ENCODE data around the gene NFKBIE. TPM values are rescaled to one million over a fixed set of nuclear protein-coding genes. Genes with fewer than 3 reads are reported as not detected.

Gene NFKBIE
- total and polyA plus RNA-seq, 2 experiments from 2014 or later: 14.0 to 16.7 TPM

- no peaks in the 10 kb centered on the region for H4K20me1 ChIP-seq (ENCODE audit: insufficient read depth, poor library complexity, severe bottlenecking)
- H2AFZ ChIP-seq: no peak overlapping the region
- no peaks in the 10 kb centered on the region for H3K79me2 ChIP-seq
- no peaks in the 10 kb centered on the region for H3K27me3 ChIP-seq
- H3K4me3 ChIP-seq: no peak overlapping the region
- 84% methylated on average over 7 of the region's 7 CpGs for WGBS (ENCODE audit: low lambda C conversion rate, missing lambda C conversion rate)
- H3K27ac ChIP-seq: peak overlapping the region; percentile 95
- peak overlapping the region; percentile 89 for H3K4me2 ChIP-seq
- TF ChIP-seq EZH2phosphoT487 (IDR thresholded peaks at IDR 0.05; ENCODE audit: low read depth, severe bottlenecking, unreplicated experiment) (no peak), EZH2 (IDR thresholded peaks at IDR 0.05; ENCODE audit: borderline replicate concordance) (no peak)
- TF ChIP-seq, protein P1, sequence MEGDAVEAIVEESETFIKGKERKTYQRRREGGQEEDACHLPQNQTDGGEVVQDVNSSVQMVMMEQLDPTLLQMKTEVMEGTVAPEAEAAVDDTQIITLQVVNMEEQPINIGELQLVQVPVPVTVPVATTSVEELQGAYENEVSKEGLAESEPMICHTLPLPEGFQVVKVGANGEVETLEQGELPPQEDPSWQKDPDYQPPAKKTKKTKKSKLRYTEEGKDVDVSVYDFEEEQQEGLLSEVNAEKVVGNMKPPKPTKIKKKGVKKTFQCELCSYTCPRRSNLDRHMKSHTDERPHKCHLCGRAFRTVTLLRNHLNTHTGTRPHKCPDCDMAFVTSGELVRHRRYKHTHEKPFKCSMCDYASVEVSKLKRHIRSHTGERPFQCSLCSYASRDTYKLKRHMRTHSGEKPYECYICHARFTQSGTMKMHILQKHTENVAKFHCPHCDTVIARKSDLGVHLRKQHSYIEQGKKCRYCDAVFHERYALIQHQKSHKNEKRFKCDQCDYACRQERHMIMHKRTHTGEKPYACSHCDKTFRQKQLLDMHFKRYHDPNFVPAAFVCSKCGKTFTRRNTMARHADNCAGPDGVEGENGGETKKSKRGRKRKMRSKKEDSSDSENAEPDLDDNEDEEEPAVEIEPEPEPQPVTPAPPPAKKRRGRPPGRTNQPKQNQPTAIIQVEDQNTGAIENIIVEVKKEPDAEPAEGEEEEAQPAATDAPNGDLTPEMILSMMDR (IDR thresholded peaks at IDR 0.05; ENCODE audit: poor library complexity): no peak
- no peaks in the 10 kb centered on the region for H3K9me2 ChIP-seq (replicated peaks; ENCODE audit: insufficient read depth)
- H3K4me1 ChIP-seq (ENCODE audit: insufficient read depth): peaks cover 22% of the 10 kb centered on the region
- H3K9me3 ChIP-seq (ENCODE audit: low read depth): no peaks in the 10 kb centered on the region
- H3K36me3 ChIP-seq (replicated peaks; ENCODE audit: insufficient read depth, low read depth): no peaks in the 10 kb centered on the region
- no peak for DNase-seq (ENCODE audit: low spot score)
These were observed 26.5 kb downstream of the NFKBIE start for GRCh38 chr6:44238687-44239350.

- peak; percentile 92 for DNase-seq (ENCODE audit: low spot score)
- H3K27ac ChIP-seq: peak overlapping the region; percentile 95
- H3K9me3 ChIP-seq (ENCODE audit: low read depth): no peaks in the 10 kb centered on the region
- no peaks in the 10 kb centered on the region for H3K27me3 ChIP-seq
- no peaks in the 10 kb centered on the region for H3K36me3 ChIP-seq (replicated peaks; ENCODE audit: insufficient read depth, low read depth)
- 3% methylated on average over 33 of the region's 42 CpGs for WGBS (ENCODE audit: low lambda C conversion rate, missing lambda C conversion rate)
- no peaks in the 10 kb centered on the region for H3K79me2 ChIP-seq
- H3K4me2 ChIP-seq: peak overlapping the region; percentile 89
- peak overlapping the region; percentile 35 for H3K4me3 ChIP-seq
- H2AFZ ChIP-seq: peak overlapping the region; percentile 85
- H3K9me2 ChIP-seq (replicated peaks; ENCODE audit: insufficient read depth): no peaks in the 10 kb centered on the region
- TF ChIP-seq EZH2phosphoT487 (IDR thresholded peaks at IDR 0.05; ENCODE audit: low read depth, severe bottlenecking, unreplicated experiment): no peak
- TF ChIP-seq, protein P1 (IDR thresholded peaks at IDR 0.05; ENCODE audit: poor library complexity): peak; percentile 97
- H4K20me1 ChIP-seq (ENCODE audit: insufficient read depth, poor library complexity, severe bottlenecking): no peaks in the 10 kb centered on the region
- H3K4me1 ChIP-seq (ENCODE audit: insufficient read depth): peaks cover 24% of the 10 kb centered on the region
These were observed 27.4 kb downstream of the NFKBIE start for GRCh38 chr6:44237813-44238433.

- peak; percentile 95 for DNase-seq (ENCODE audit: low spot score)
- H2AFZ ChIP-seq: peak overlapping the region; percentile 85
- WGBS (ENCODE audit: low lambda C conversion rate, missing lambda C conversion rate): 43% methylated on average over 22 of the region's 22 CpGs
These were observed 28.1 kb downstream of the NFKBIE start for GRCh38 chr6:44237021-44237812.

More at GRCh38 chr6:44237021-44237812, 28.1 kb downstream of the NFKBIE start:
- Histone ChIP-seq H4K20me1 (ENCODE audit: insufficient read depth, poor library complexity, severe bottlenecking) (no peaks in the 10 kb centered on the region), H3K27ac (peak overlapping the region; percentile 95), H3K36me3 (replicated peaks; ENCODE audit: insufficient read depth, low read depth) (no peaks in the 10 kb centered on the region), H3K4me3 (peak overlapping the region; percentile 35), H3K9me3 (ENCODE audit: low read depth) (no peaks in the 10 kb centered on the region), H3K4me1 (ENCODE audit: insufficient read depth) (peaks cover 24% of the 10 kb centered on the region), H3K79me2 (no peaks in the 10 kb centered on the region), H3K4me2 (peak overlapping the region; percentile 89), H3K27me3 (no peaks in the 10 kb centered on the region), H3K9me2 (replicated peaks; ENCODE audit: insufficient read depth) (no peaks in the 10 kb centered on the region)
- TF ChIP-seq, protein P1 (IDR thresholded peaks at IDR 0.05; ENCODE audit: poor library complexity): no peak
- TF ChIP-seq EZH2phosphoT487 (IDR thresholded peaks at IDR 0.05; ENCODE audit: low read depth, severe bottlenecking, unreplicated experiment) (no peak), EZH2 (IDR thresholded peaks at IDR 0.05; ENCODE audit: borderline replicate concordance) (no peak)

All from hepatocyte (in vitro differentiated cells).